Measurements from ENCODE around the gene PRKN. TPM values are rescaled to one million over a fixed set of nuclear protein-coding genes. Genes with fewer than 3 reads are reported as not detected.

PRKN gene
- total RNA-seq, 4 donors from 2014 or later, result 5.2 to 121 (median 6.9) TPM

- intact Hi-C loops (cut with DNase I), result no loop called here
- no peaks in the 10 kb centered on the region for H3K27me3 ChIP-seq
- no peak overlapping the region for H3K27ac ChIP-seq
- no peak overlapping the region for H3K4me3 ChIP-seq (replicated peaks in 1 of 3)
- DNase-seq, result no peak
- no peaks in the 10 kb centered on the region for H3K36me3 ChIP-seq
- no peaks in the 10 kb centered on the region for H3K9me3 ChIP-seq
- TF ChIP-seq CTCF (IDR thresholded peaks at IDR 0.05), result no peak
- no peak for TF ChIP-seq POLR2A (IDR thresholded peaks at IDR 0.05)
- WGBS, 2 donors, result 85 to 90% methylated on average over 7 of the region's 7 CpGs
- H3K4me1 ChIP-seq, result peaks cover 8 to 11% of the 10 kb centered on the region in 2 donors
Observed at GRCh38 chr6:161436106-161436876, 1291.3 kb downstream of the PRKN start.

DNA sequence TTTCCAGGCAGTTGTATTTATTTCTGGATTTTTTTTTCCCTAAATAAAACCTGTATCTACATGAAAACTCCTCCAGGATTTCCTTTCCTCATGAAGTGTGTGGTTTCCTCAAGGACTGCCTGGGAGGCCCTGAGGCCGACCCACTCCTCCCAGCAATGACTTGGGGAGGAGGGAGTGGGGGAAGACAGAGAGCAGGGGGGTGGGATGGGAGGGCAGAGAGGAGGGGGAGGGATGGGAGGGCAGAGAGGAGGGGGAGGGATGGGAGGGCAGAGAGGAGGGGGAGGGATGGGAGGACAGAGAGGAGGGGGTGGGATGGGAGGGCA, 1291.9 kb downstream of the PRKN start:
- intact Hi-C loops (cut with DNase I), result no loop called here
- TF ChIP-seq CTCF (IDR thresholded peaks at IDR 0.05) (no peak), POLR2A (IDR thresholded peaks at IDR 0.05) (no peak)
- H3K27ac ChIP-seq, result peak overlapping the region in 1 of 3 donors; percentile 58
- H3K36me3 ChIP-seq, result no peaks in the 10 kb centered on the region
- 31 to 41% methylated on average over 1 of the region's 1 CpG for WGBS, 2 donors
- H3K4me3 ChIP-seq (replicated peaks in 1 of 3), result no peak overlapping the region
- H3K27me3 ChIP-seq, result no peaks in the 10 kb centered on the region
- no peaks in the 10 kb centered on the region for H3K9me3 ChIP-seq
- peaks cover 8 to 11% of the 10 kb centered on the region in 2 donors for H3K4me1 ChIP-seq
- DNase-seq, result no peak

DNA sequence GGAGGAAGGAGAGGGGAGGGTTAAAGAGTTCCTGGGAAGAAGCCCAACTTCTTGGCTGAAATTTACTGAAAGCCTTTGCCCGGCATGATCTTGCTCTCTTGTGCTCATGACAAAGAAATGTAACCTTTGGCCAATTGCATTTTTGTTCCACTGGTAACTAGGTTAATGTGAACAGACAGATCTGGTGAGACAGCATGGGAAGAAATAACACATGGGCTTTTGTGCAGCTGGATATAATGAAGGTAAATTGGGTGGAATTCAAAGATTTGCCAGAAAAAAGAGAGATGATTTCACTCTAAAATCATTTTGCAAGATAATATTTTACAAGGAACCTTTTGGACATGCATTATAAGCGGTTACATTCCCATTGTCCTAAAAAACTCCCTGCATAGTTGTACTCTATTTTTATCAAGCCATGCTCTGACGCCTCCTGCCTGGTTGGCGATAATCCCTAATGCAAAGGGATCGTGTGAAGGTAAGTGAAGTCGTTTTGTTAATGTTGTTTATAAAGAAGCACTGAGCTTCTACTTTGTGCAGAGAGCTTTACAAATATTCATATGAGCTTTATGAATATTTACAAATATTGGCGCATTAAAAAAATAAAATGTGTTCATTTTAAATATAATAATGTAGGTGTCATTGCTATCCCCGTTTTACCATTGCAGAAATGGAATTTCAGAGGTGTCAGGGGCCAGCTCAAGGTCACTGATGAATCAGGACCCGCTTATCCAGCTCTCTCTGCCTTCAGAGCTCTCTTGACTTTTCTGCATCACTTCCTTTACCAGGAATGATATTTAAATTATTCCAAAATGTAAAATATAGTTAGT, 1292.4 kb downstream of the PRKN start:
- intact Hi-C loops (cut with DNase I), result no loop called here
- Histone ChIP-seq H3K27ac (peak overlapping the region in 1 of 3 donors; percentile 58), H3K4me1 (peaks cover 8 to 11% of the 10 kb centered on the region in 2 donors), H3K27me3 (no peaks in the 10 kb centered on the region), H3K36me3 (no peaks in the 10 kb centered on the region), H3K4me3 (replicated peaks in 1 of 3) (no peak overlapping the region), H3K9me3 (no peaks in the 10 kb centered on the region)
- WGBS, 2 donors, result 39 to 43% methylated on average over 9 of the region's 9 CpGs
- TF ChIP-seq CTCF (IDR thresholded peaks at IDR 0.05) (no peak), POLR2A (IDR thresholded peaks at IDR 0.05) (no peak)
- DNase-seq, result peak in 1 of 2 donors; percentile 17

DNA sequence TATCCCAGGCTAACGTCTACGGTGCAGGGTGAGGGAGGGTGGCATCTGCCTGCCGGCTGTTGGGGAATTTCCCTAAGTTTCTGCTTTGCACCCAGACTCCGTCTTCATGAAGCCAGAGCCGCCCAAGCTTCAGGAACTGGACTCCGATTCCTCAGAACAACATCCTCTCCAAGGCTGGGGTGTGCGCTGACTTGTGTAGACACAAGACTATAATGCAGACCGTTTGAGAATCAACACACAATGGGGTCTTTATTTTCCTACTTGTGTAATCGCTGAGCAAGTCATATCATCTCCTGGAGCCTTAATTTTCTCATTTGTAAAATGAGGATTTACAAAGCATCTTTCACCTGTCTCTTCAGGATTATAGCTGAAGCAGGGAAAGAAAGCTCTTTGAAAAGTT, 1293.2 kb downstream of the PRKN start:
- H3K9me3 ChIP-seq, result no peaks in the 10 kb centered on the region
- no peak for TF ChIP-seq POLR2A (IDR thresholded peaks at IDR 0.05)
- no peak for TF ChIP-seq CTCF (IDR thresholded peaks at IDR 0.05)
- 69 to 72% methylated on average over 9 of the region's 9 CpGs for whole genome bisulfite sequencing, 2 donors
- H3K27ac ChIP-seq, result no peak overlapping the region
- DNase-seq, result no peak
- no peak overlapping the region for H3K4me3 ChIP-seq (replicated peaks in 1 of 3)
- H3K4me1 ChIP-seq, result peaks cover 8 to 11% of the 10 kb centered on the region in 2 donors
- H3K36me3 ChIP-seq, result no peaks in the 10 kb centered on the region
- no peaks in the 10 kb centered on the region for H3K27me3 ChIP-seq
- intact Hi-C loops (cut with DNase I), result no loop called here

- WGBS, 2 donors, result 91 to 96% methylated on average over 3 of the region's 3 CpGs
- intact Hi-C loops (cut with DNase I), result no loop called here
- H3K4me1 ChIP-seq, result peaks cover 8 to 11% of the 10 kb centered on the region in 2 donors
- H3K4me3 ChIP-seq (replicated peaks in 1 of 3), result no peak overlapping the region
- TF ChIP-seq POLR2A (IDR thresholded peaks at IDR 0.05) (no peak), CTCF (IDR thresholded peaks at IDR 0.05) (no peak)
- no peaks in the 10 kb centered on the region for H3K27me3 ChIP-seq
- no peaks in the 10 kb centered on the region for H3K36me3 ChIP-seq
- no peak overlapping the region for H3K27ac ChIP-seq
- no peak for DNase-seq
- no peaks in the 10 kb centered on the region for H3K9me3 ChIP-seq
Observed at GRCh38 chr6:161432546-161432945, 1295.0 kb downstream of the PRKN start.

Measured in thyroid gland (tissue), 4 donors.